Stimulated activated CD4-positive, alpha-beta T cell treated with anti-CD3 and anti-CD28 coated beads, Interleukin-1b, Interleukin-23, amount 100 ng/mL, for 48 hours (primary cell): Measurements from ENCODE around the gene RASD1.

ENCODE experiments used
- DNase-seq: peaks from one replicate; pipeline ENCODE4 v3.0.0-alpha.2; 2020

Gene RASD1

GRCh38 chr17:17526369-17526768 lies 30.2 kb upstream of the RASD1 start:
- DNase-seq, result no peak

- no peak for DNase-seq
Measured at GRCh38 chr17:17525956-17526355, 29.8 kb upstream of the RASD1 start.

GRCh38 chr17:17525311-17525710 lies 29.1 kb upstream of the RASD1 start:
- DNase-seq, result no peak

GRCh38 chr17:17523731-17524490 lies 27.7 kb upstream of the RASD1 start:
- DNase-seq, result no peak

- no peak for DNase-seq
Measured at GRCh38 chr17:17523001-17523730, 27.0 kb upstream of the RASD1 start.

- DNase-seq, result no peak
Measured at GRCh38 chr17:17520599-17521232, 24.5 kb upstream of the RASD1 start.

- no peak for DNase-seq
Measured at GRCh38 chr17:17519886-17520285, 23.7 kb upstream of the RASD1 start.

GRCh38 chr17:17518951-17519350 lies 22.8 kb upstream of the RASD1 start:
- no peak for DNase-seq

GRCh38 chr17:17518014-17518413 lies 21.8 kb upstream of the RASD1 start:
- DNase-seq, result no peak

- DNase-seq, result no peak
Measured at GRCh38 chr17:17516941-17517720, 20.9 kb upstream of the RASD1 start.

- no peak for DNase-seq
Measured at GRCh38 chr17:17515934-17516930, 20.0 kb upstream of the RASD1 start.

GRCh38 chr17:17514993-17515933 lies 19.1 kb upstream of the RASD1 start:
- no peak for DNase-seq

- DNase-seq, result no peak
Measured at GRCh38 chr17:17514361-17514992, 18.3 kb upstream of the RASD1 start.

GRCh38 chr17:17513626-17514025 lies 17.4 kb upstream of the RASD1 start:
- DNase-seq, result no peak

- no peak for DNase-seq
Measured at GRCh38 chr17:17512866-17513265, 16.7 kb upstream of the RASD1 start.

GRCh38 chr17:17511881-17512858 lies 16.0 kb upstream of the RASD1 start:
- DNase-seq, result no peak

- DNase-seq, result no peak
Measured at GRCh38 chr17:17511293-17511741, 15.1 kb upstream of the RASD1 start.

GRCh38 chr17:17510456-17511292 lies 14.5 kb upstream of the RASD1 start:
- no peak for DNase-seq
